SIG-M5 treated with dmso at 0.1 percent for 504 hours (cell line): ENCODE results near the gene TEX35.

Source experiments
- DNase-seq: peaks from one replicate; lab custom pipeline; 2025; ENCODE audit not compliant: unreplicated experiment; lab: John Stamatoyannopoulos, UW

The TEX35 gene

DNA sequence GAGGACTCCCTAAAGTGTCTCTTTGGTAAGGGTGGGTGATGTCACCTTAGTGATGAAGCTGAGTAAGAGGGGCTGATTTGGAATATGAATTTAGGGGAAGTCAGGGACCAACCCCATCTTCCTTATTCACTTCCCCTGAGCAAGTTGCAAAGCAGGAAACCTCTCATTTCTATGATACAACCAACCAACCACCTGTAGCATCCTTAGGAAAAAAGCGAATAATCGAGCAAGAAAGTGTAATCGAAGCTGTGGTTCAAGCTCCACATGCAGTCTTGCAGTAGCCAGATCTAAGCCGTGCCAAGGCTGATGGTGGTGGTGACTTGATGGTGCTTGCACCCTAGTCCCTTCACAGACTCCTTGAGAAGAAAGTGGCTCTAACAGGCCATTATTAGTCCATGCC lies 3.2 kb downstream of the TEX35 start:
- no peak for DNase-seq

DNA sequence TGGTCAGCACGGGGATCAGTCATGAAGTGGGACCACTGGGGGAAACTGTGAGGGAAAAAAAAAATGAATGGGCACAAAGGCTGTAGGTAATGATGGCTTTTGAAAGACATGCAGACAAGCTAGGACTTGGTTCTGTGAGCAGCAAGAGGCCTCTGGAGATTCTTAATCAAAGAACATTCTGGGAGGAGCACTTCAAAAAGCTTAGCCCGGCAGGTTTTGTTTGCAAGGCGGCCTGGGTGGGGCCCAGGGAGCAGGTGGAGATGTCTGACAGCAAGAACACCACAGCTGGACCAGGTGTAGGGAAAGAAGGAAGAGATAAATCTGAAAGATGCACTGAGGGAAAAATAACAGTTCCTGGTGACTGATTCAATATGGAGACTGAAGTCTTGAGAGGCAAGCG lies 6.0 kb downstream of the TEX35 start:
- no peak for DNase-seq

DNA sequence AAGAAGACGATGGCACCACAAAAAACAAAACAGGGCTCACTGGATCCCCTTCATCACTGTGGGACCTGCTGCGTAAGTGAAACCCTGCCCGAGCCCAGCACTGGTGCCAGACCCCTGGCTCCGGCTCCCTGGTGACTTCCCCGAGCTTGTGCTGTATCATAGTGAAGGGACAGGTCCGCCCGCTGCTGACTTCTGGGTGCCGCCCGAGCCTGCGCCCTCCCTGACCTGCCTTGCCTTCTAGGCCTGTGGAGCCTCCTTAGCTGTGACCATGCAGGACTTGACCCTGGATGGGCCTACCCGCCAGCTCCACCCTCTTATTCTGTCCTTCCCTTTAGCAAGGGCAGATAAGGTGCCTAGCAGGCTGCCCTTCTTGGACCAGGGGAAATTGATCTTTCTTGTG lies 7.9 kb downstream of the TEX35 start:
- no peak for DNase-seq

DNA sequence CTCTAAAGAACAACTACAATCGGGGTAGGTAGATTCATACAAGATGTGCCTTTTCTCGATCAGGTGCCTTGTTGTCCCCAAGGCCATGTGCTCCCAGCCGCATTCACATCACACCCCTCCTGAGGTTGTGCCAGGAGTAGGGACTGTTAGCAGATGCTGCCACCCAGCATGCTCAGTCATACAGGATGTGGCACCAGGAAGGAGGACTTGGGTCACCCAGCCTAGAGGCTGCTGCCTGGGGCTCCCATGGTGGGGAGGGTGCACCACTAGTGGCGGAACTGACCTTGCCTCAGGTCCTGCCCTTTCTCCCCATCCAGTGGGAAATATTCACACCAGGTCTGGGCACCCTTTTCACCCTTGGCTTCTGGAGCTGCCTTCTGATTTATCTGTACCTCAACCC lies 8.3 kb downstream of the TEX35 start:
- DNase-seq = no peak

DNA sequence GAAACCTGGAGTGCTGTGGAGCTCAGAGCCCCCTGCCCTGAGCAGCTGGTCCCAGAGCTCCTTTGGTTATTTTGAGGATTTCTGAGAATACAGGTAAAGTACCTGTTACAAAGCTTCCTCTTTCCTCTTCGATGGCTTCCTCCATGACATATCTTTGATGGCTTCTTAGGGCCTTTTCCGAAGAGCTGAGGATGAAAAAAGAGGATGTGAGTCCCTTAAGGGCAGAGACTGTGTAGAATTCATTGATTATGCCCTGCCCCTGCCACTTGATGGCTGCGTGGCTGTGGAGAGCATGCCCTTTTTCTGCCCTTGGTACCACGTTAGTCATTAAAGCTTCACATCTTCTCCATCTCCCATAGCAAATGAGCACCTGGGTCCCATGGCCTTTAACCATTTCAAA lies 14.2 kb downstream of the TEX35 start:
- DNase-seq = no peak

DNA sequence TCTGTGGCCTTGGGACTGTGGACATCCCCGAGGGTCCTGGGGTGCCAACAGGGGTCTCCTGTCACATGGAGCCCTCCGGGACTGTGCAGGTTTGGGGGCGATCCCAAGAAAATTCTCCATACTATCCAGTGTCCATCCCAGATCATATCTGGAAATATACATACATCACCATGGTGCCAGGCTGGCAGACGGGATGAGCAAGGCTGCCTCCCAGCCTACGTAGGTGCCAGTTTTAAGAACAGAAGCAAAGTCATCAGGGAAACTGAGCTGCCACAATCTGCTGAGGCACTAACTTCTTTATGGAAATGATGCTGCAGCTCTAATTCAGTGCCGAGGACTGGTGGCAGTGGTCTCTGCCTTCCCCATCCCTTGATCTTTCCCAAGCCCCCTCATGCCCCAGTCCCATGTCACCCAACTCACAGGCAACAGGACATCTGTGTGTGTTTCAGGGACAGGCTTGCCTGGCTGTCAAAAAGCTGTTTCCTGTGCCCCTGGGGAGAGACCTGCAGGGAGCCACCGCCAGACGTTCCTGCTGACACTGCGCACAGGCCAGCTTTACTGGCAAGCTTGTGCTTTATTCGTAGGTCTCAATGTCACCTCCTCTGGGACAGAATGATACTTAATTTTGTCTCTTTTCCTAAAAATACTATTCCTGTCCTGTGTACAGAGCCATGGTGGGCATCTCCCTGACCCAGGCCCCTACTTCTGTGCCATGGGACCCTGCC lies 15.5 kb downstream of the TEX35 start:
- no peak for DNase-seq

DNA sequence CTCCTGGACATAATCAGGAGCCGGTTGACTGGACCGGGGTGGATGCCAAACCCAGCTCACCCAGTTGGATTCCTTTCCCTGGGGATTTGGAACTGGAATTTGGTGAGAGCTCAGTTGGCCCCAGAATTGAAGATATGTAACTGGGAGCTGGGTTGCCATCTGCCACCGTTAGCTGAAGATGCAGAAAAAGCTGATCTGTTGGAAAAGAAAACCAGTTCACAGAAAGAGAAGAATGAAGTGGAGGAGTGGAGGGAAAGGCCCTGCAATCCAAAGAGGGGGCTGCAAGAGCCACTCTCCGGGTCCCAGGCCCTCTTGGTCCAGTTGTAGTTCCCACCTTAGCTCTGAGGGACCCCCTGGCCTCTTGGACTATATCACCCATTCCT lies 16.0 kb downstream of the TEX35 start:
- DNase-seq = no peak

DNA sequence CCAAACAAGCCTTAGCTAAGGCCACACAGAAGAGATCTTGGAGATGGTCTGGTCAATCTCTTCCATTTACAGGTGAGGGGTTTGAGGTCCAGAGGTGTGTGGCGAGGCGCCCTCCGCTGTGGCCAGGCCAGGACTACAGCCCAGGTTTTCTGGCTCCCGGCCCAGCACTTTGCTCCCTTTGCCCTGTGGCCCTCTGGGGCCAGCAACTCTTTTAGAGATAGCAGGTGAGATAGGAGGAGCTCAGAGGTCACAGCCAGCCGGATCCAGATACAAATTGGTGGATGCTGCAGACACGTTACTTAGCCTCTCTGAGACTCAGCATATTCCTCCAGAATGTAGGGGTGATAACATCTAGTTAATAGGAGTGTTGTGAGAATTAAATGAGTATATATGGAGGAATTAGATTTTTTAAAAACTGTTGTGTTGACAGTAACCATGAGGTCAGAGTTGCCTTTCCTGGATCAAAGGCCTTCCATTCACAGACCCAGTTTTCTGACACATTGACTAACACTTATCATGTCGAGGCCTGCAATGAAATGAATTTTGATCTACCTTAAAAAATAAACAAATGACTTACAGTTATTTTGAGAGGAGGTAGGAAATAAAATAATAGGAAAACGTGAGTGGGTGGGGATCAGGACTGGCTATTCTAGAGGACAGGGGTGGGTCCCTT lies 16.6 kb downstream of the TEX35 start:
- DNase-seq = no peak

DNA sequence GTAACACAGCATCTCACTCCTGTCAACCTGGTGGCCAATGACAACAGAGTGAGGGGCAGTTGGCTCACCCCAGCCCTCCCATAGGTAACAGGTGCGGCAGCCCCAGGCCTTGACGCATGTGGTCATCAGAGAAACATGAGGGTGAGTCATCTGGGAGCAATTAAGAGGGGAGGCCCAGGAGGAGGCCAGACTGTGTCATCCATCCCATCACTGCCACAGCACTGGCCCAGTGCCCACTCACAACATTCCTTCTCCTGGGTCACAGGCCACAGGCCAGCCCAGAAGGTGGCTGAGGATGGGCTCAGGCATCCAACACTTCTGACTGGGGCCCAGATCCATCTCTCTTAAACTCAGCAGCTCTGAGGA lies 17.1 kb downstream of the TEX35 start:
- DNase-seq = no peak

DNA sequence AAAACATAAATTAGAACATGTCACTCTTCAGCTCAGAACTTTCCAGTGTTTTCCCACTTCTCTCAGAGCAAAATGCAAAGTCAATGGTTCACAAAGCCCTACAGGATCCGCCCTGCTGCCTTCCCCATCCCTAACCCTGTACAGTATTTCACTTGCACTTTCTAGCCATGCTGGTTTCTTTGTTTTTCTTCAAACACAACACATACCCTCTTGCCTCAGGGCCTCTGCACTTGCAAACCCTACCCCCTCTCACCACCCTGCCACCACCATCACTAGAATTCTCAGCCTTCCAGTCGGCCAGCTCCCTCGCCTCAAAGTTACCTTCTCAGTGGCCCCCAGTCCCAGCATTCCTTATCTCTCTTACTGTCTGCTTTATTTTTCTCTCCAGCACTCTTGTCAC lies 17.6 kb downstream of the TEX35 start:
- no peak for DNase-seq

DNA sequence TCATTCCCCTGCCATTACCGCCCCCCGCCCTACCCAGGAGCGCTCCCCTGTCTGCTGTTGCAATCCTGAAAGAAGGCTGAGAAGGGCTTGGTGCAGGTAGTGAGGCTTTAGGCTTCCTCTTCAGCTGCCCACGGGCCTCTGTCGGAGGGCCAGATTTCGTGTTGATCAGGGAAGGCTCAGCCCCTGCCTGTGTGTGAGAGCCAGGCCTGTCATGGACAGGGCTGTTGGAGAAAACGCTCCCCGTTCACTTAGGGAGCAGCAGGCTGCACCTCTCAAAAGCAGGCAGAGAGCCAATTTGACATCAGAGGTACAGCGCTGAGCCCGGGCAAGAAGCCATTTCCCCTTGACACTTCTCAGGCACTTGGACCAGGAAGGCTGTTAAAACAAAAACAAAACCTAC lies 19.0 kb downstream of the TEX35 start:
- DNase-seq = no peak

DNA sequence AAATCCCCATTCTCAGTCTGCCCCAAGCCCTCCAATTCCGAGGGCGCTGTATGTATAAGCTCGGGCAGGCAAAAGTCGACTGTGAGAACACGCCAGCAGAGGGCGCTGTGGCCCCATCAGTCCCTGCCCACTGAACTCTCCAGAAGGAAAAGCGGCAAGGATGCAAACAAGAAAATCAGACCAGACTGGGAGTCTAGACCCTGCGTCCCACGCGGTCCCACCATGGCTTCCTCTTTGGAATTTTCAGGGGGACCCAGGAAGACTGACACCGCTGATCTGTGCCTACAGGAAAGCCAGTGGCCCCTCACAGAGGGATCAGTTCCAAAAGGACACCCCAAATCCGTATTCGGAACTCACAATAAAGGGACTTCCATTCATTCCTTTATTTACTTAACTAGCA lies 19.5 kb downstream of the TEX35 start:
- DNase-seq = peak; percentile 74

DNA sequence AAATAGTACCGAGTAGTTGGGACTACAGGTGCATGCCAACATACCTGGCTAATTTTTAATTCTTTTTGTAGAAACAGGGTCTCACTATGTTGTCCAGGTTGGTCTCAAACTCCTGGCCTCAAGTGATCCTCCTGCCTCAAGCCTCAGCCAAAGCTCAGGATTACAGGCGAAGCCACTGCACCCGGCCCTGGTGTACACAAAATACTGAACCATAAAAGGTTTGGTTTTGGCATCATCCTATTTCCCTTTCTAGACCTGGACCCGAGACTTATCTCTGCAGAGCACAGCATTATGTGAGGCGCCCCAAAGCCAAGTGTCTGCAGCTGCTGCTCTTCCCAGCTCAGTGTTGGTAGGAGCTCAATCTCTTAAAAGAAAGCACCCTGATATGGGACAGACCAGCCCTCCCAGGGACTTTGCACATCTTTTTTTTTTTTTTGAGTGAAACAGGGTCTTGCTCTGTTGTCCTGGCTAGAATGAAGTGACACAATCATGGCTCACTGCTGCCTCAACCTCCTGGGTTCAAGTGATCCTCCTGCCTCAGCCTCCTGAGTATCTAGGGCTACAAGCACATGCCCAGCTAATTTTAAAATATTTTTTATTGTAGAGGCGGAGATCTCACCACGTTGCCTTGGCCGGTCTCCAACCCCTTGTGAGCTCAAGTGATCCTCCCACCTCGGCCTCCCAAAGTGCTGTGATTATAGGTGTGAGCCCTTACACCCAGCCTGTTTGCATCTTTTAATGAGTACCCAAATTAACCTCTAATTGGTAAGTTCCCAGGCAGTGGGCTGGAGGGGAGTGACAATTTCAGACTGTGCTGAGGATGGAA lies 20.4 kb downstream of the TEX35 start:
- no peak for DNase-seq

DNA sequence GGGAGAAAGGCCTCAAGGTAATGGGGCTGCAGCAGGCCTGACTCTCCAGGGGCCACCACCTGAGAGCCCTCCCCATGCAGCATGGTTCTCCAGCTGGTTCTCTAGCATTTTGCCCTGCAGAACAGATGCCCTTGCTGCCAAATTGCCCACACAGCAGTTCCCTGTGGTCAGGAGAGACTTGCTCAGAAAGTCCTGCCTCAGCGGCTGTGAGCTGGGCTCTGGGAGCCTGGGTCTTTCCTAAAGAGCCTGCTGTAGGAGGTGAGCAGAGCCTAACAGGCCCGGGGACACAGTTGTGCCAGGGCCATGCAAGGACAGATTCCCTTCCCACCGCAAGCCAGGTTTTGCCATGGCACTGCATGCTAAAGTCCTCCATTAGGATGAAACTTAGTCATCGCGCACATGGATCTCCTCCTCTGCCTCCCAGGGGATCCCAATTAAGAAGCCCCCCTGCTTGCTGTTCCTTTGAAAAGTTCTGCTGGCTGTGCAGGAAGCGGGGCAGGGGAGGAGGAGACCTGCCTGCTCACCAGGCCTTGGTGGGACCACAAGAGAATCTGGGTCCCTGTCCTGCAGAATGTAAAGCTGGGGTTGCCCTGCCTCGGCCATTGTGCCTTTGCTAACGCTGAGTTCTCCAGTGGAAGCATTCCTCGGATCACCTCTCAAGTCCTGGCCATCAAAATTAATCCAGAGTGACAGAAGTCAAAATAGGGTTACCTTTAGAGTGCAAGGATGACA lies 21.4 kb downstream of the TEX35 start:
- DNase-seq = no peak

DNA sequence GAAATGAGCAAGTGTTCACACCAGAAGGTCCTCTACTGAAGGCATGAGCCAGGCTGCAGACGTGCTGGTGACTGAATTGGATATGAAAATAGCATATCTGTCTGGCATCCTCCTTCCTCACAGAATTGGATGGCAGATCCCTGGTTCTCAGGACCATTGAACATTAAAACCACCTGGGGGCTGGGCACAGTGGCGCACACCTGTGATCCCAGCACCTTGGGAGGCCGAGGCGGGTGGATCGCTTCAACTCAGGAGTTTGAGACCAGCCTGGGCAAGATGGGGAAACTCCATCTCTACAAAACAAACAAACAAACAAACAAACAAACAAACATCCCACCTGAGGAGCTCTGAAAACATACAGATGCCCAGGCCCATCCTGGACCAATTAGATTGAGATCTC lies 23.4 kb downstream of the TEX35 start:
- DNase-seq = no peak

DNA sequence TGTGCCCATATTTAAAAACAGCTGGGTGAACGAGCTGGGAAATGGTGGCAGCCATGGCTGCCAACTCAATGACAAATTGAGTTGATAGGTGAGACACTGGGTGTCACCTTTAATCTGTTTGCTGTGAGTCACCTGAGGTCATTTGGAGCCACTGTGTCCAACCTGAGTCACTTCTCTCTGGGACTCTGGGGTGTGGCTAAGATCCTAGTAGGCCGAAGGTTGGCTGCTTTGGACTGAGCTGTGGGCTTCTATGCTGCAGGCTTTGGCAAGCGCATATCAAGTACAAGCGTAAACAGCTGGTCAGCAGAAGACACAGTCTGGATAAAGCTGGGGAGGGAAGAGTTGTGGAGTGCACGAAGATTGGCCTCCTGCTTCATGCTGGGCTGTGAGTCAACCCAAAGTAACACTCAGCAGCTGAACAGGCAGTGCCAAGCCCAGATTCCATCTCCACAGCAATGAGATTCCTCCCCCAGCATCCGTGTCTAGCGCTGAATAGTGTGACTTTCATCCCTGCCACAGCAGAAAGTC lies 24.0 kb downstream of the TEX35 start:
- no peak for DNase-seq

DNA sequence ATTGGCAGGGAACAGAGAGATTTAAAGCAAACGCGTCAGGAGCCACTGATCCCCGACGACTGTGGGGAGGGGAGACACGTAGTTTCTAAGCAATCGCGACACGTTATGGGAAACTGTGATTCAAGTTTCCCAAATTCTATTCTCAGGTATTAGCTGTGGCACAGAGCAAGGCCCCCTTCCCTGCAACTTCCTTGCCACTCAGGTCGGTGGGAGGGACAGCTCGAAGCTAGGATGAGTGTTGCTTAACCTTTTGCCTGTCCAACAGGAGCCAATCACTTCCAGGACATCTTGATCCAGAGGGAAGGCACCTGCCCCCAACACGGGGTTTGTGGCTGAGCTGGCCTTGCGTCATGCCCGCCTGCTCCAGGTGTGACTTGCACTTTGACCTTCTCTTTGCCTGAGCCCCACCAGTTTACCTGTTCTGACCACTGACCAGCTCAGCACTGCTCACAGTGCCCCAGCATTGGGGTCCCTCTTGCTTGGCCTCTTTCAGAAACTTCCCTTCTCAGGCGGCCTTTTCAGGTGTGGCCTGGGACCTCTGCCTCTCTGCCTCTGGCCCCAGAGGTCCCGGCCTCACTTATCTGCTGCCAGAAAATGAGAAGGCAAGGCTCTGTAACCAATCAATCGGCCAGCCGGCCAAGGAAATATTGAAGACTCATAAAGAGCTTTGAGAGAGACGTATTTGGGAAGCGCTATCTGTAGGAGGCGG lies 24.6 kb downstream of the TEX35 start:
- no peak for DNase-seq

DNA sequence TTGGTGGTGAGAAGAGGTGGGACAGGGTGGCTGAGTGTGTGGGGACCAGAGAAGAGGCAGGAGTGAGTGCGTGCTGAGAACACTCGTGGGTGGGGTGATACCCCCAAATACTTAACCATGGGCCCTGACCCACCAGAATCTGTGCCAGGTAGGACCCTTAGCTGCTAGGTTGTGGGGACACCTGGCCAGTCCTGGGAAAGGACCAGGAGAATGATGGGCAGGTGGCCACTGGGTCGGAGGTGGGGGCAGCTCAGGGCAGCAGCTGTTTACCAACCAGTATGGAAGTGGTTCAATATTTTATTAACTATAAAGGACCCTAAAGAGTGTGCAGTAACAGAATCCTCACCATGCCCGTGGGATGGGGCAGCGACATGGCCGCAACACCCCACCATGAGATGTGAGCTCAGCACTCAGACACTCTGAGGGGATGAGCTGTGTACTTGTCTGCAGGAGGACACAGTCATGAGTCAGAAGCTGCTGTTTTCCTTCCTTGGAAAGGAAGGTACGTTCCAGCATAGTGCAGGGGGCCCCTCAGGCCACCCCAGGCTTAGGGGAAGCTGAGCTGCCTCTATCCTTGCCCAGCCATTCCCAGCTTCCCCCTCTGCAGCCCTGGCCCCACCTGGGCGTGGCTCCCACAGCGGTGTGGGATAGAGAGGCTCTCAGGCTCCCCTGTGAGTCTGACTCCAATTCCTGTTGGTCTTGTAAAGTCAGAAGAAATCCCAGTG lies 25.4 kb downstream of the TEX35 start:
- DNase-seq = no peak

DNA sequence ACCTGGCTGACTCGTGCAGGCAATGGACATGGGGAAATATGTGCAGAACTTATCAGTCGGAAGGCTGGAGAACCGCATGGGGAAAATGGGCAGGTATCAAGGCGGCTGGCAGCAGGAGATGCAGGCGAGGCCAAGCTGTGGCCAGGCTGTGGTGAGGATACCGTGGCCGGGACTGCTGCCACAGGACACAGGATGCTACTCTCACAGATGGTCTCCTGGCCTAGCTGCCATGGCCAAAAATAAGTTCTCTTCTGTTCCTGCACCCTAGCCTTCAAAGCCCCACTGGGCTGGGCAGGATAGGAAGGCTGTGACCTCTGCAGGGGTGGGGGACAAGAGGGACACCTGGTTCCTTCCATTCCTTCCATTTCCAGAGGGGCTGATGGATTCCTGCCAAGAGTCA lies 26.4 kb downstream of the TEX35 start:
- DNase-seq = no peak

DNA sequence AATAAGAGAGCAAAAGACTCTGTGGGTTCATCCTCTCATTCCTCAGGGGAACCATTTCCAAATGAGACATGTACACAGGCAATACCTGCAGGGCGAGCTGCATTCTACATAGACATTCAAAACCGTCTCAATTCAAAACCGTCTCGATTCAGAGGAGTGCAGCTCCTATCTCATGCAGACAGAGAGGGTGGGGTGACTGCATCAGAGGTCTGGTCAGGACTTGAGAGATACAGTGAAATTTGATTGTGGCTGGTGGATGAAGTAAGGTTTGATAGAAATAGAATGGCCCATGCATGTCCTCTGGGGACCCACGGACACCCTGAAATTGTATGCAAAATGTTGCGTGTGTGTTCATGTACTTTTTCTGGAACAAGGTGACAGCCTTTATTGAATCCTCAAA lies 27.3 kb downstream of the TEX35 start:
- no peak for DNase-seq
